DMS79 (cell line): ENCODE results near the gene SOCS1.

ENCODE experiments used
- DNase-seq: peaks from one replicate; lab custom pipeline; 2025; lab: John Stamatoyannopoulos, UW

SOCS1 gene

GRCh38 chr16:11285842-11286241 lies 29.8 kb upstream of the SOCS1 start:
- DNase-seq: no peak

- no peak for DNase-seq
Measured at GRCh38 chr16:11283820-11284248, 27.8 kb upstream of the SOCS1 start.

- DNase-seq: no peak
Measured at GRCh38 chr16:11280616-11281522, 24.9 kb upstream of the SOCS1 start, which contains the start of gene PRM1. Gene PRM1 (minus strand): TSS chr16:11281330. CDS start chr16:11281238, 92 bp downstream.

GRCh38 chr16:11278681-11279628 lies 23.0 kb upstream of the SOCS1 start:
- DNase-seq: no peak

- no peak for DNase-seq
Measured at GRCh38 chr16:11277607-11278337, 21.8 kb upstream of the SOCS1 start.

- no peak for DNase-seq
Measured at GRCh38 chr16:11276896-11277593, 21.0 kb upstream of the SOCS1 start.

- no peak for DNase-seq
Measured at GRCh38 chr16:11276143-11276895, 20.3 kb upstream of the SOCS1 start, which contains the start of gene PRM2. Gene PRM2 (minus strand): TSS chr16:11276480. CDS start chr16:11276370, 110 bp downstream.

- no peak for DNase-seq
Measured at GRCh38 chr16:11274964-11275363, 19.0 kb upstream of the SOCS1 start.

GRCh38 chr16:11273721-11274324 lies 17.8 kb upstream of the SOCS1 start:
- DNase-seq: peak; percentile 5

- DNase-seq: no peak
Measured at GRCh38 chr16:11272921-11273720, 17.1 kb upstream of the SOCS1 start, which contains the start of gene PRM3. Gene PRM3 (minus strand): TSS chr16:11273629. CDS start chr16:11273595, 34 bp downstream.

- DNase-seq: no peak
Measured at GRCh38 chr16:11272484-11272883, 16.5 kb upstream of the SOCS1 start.

GRCh38 chr16:11271610-11272009 lies 15.6 kb upstream of the SOCS1 start:
- no peak for DNase-seq

- DNase-seq: no peak
Measured at GRCh38 chr16:11270602-11271162, 14.7 kb upstream of the SOCS1 start.

- no peak for DNase-seq
Measured at GRCh38 chr16:11268921-11269375, 12.9 kb upstream of the SOCS1 start, which contains the start of gene TNP2. Gene TNP2 (minus strand): TSS chr16:11269325. CDS start chr16:11269262, 63 bp downstream.

- no peak for DNase-seq
Measured at GRCh38 chr16:11265124-11265523, 9.1 kb upstream of the SOCS1 start.

- DNase-seq: no peak
Measured at GRCh38 chr16:11264155-11264832, 8.3 kb upstream of the SOCS1 start.

- DNase-seq: no peak
Measured at GRCh38 chr16:11263737-11264136, 7.7 kb upstream of the SOCS1 start.

- no peak for DNase-seq
Measured at GRCh38 chr16:11262915-11263314, 6.9 kb upstream of the SOCS1 start.
